ENCODE data around the gene KLHDC4.

The KLHDC4 gene

GRCh38 chr16:87658564-87659225 lies 107.1 kb downstream of the KLHDC4 start:
- DNase-seq (ENCODE audit: low read depth), result no peak
- no peak for TF ChIP-seq POLR2A (IDR thresholded peaks at IDR 0.05; ENCODE audit: extremely low read depth, insufficient read length)
- no peak for TF ChIP-seq MYC (IDR thresholded peaks at IDR 0.05; ENCODE audit: low read depth, low read length)
- TF ChIP-seq MAX (IDR thresholded peaks at IDR 0.05; ENCODE audit: low read depth, low read length), result no peak
- TF ChIP-seq CTCF (IDR thresholded peaks at IDR 0.05; ENCODE audit: low read depth, low read length), result no peak
- no peak overlapping the region for H3K4me3 ChIP-seq (ENCODE audit: low read depth, low read length)
